Measurements from ENCODE around the gene ARHGEF2. TPM values are rescaled to one million over a fixed set of nuclear protein-coding genes. Genes with fewer than 3 reads are reported as not detected.

ARHGEF2 gene
- 46.4 and 80.6 TPM in 2 replicates for total RNA-seq (ENCODE audit: low replicate concordance)
- long read RNA-seq, partial matches to known transcripts = 2 of 3 reads
- long read RNA-seq, other reads (novel, unspliced or antisense) = 1 of 3 reads

GRCh38 chr1:155978325-155978972, at the start of gene ARHGEF2:
Gene ARHGEF2 (minus strand): TSS chr1:155978547. CDS start chr1:155978427, 120 bp downstream.
- peak; percentile 79 for DNase-seq (ENCODE audit: extremely low spot score, unreplicated experiment)
- H3K27ac Mint-ChIP-seq = peak within 1 kb of the TSS; percentile 90
- no peaks in the 10 kb centered on the region for H3K36me3 Mint-ChIP-seq
- H3K27me3 Mint-ChIP-seq = no peaks in the 10 kb centered on the region
- peak within 1 kb of the TSS; percentile 91 for H3K4me3 Mint-ChIP-seq
- peaks cover 58% of the 10 kb centered on the region for H3K4me1 Mint-ChIP-seq (ENCODE audit: unreplicated experiment)
- peak; percentile 54 for TF ChIP-seq CTCF (conservative IDR thresholded peaks at IDR 0.05)
- no peaks in the 10 kb centered on the region for H3K9me3 Mint-ChIP-seq

- H3K9me3 Mint-ChIP-seq = no peaks in the 10 kb centered on the region
- no peak for DNase-seq (ENCODE audit: extremely low spot score, unreplicated experiment)
- TF ChIP-seq CTCF (conservative IDR thresholded peaks at IDR 0.05) = no peak
- no peaks in the 10 kb centered on the region for H3K36me3 Mint-ChIP-seq
- no peak overlapping the region for H3K4me3 Mint-ChIP-seq
- peaks cover 4% of the 10 kb centered on the region for H3K4me1 Mint-ChIP-seq (ENCODE audit: unreplicated experiment)
- H3K27me3 Mint-ChIP-seq = no peaks in the 10 kb centered on the region
- H3K27ac Mint-ChIP-seq = no peak overlapping the region
These were observed 48.2 kb upstream of the ARHGEF2 start for GRCh38 chr1:156026588-156026987.

- peak; percentile 79 for TF ChIP-seq CTCF (conservative IDR thresholded peaks at IDR 0.05)
- Mint-ChIP-seq H3K36me3 (peaks cover under 1% of the 10 kb centered on the region), H3K27ac (no peak overlapping the region), H3K4me3 (no peak overlapping the region), H3K27me3 (no peaks in the 10 kb centered on the region), H3K4me1 (ENCODE audit: unreplicated experiment) (peaks cover 6% of the 10 kb centered on the region), H3K9me3 (no peaks in the 10 kb centered on the region)
- DNase-seq (ENCODE audit: extremely low spot score, unreplicated experiment) = no peak
These were observed 47.5 kb upstream of the ARHGEF2 start for GRCh38 chr1:156025876-156026275.

GRCh38 chr1:156024801-156025200, 46.5 kb upstream of the ARHGEF2 start:
- H3K4me1 Mint-ChIP-seq (ENCODE audit: unreplicated experiment) = peaks cover 15% of the 10 kb centered on the region
- no peak for DNase-seq (ENCODE audit: extremely low spot score, unreplicated experiment)
- H3K9me3 Mint-ChIP-seq = no peaks in the 10 kb centered on the region
- H3K27me3 Mint-ChIP-seq = no peaks in the 10 kb centered on the region
- H3K36me3 Mint-ChIP-seq = peaks cover 7% of the 10 kb centered on the region
- TF ChIP-seq CTCF (conservative IDR thresholded peaks at IDR 0.05) = no peak
- no peak overlapping the region for H3K4me3 Mint-ChIP-seq
- H3K27ac Mint-ChIP-seq = no peak overlapping the region

- Mint-ChIP-seq H3K9me3 (no peaks in the 10 kb centered on the region), H3K27ac (no peak overlapping the region), H3K4me3 (peak overlapping the region; percentile 74), H3K27me3 (no peaks in the 10 kb centered on the region), H3K4me1 (ENCODE audit: unreplicated experiment) (peaks cover 20% of the 10 kb centered on the region), H3K36me3 (peaks cover 18% of the 10 kb centered on the region)
- DNase-seq (ENCODE audit: extremely low spot score, unreplicated experiment) = no peak
- no peak for TF ChIP-seq CTCF (conservative IDR thresholded peaks at IDR 0.05)
These were observed 43.6 kb upstream of the ARHGEF2 start for GRCh38 chr1:156021954-156022353.
